Forelimb muscle (tissue), 1 donor: ENCODE measurements around the gene STX8. TPM values are rescaled to one million over a fixed set of nuclear protein-coding genes. Genes with fewer than 3 reads are reported as not detected.
"Not testable (repeated sequence)": the region's sequence is repeated elsewhere in the genome, so short reads cannot be mapped to it uniquely, and the experiment has no call there.

Experiments
- DNase-seq: peaks from one replicate; pipeline ENCODE4 v3.0.0-alpha.2; 2013; ENCODE audit warnings: low read depth
- polyA plus RNA-seq: library from polyadenylated mRNA; unstranded; fragments of 120-200 nt; gene quantifications from one replicate; pipeline ENCODE4 v1.2.1, GENCODE V29; 2013; ENCODE audit not compliant: insufficient read length

The STX8 gene
- polyA plus RNA-seq, 1 donor: 40.5 TPM

GRCh38 chr17:9509236-9509816, 66.3 kb downstream of the STX8 start:
- no peak for DNase-seq

GRCh38 chr17:9499041-9499440, 76.6 kb downstream of the STX8 start:
- no peak for DNase-seq

- DNase-seq: no peak
Observed at GRCh38 chr17:9498490-9498889, 77.1 kb downstream of the STX8 start.

GRCh38 chr17:9488556-9488955, 87.1 kb downstream of the STX8 start:
- DNase-seq: no peak

- DNase-seq: no peak
Observed at GRCh38 chr17:9487406-9487805, 88.2 kb downstream of the STX8 start.

- DNase-seq: no peak
Observed at GRCh38 chr17:9484789-9485188, 90.8 kb downstream of the STX8 start.

- no peak for DNase-seq
Observed at GRCh38 chr17:9479964-9480363, 95.7 kb downstream of the STX8 start.

- DNase-seq: no peak
Observed at GRCh38 chr17:9478889-9479288, 96.7 kb downstream of the STX8 start.

GRCh38 chr17:9475101-9475658, 100.4 kb downstream of the STX8 start:
- no peak for DNase-seq

- no peak for DNase-seq
Observed at GRCh38 chr17:9473711-9474110, 101.9 kb downstream of the STX8 start.

GRCh38 chr17:9472541-9472940, 103.1 kb downstream of the STX8 start:
- no peak for DNase-seq

- DNase-seq: no peak
Observed at GRCh38 chr17:9472094-9472493, 103.5 kb downstream of the STX8 start.

GRCh38 chr17:9470171-9470570, 105.4 kb downstream of the STX8 start:
- DNase-seq: no peak

GRCh38 chr17:9468937-9469336, 106.7 kb downstream of the STX8 start:
- DNase-seq: no peak

GRCh38 chr17:9468532-9468931, 107.1 kb downstream of the STX8 start:
- DNase-seq: no peak

GRCh38 chr17:9467518-9467917, 108.1 kb downstream of the STX8 start:
- DNase-seq: no peak

- no peak for DNase-seq
Observed at GRCh38 chr17:9465210-9465921, 110.3 kb downstream of the STX8 start.

- DNase-seq: no peak
Observed at GRCh38 chr17:9457005-9457404, 118.6 kb downstream of the STX8 start.

GRCh38 chr17:9456330-9456729, 119.3 kb downstream of the STX8 start:
- DNase-seq: no peak

GRCh38 chr17:9451934-9452333, 123.7 kb downstream of the STX8 start:
- DNase-seq: no peak

GRCh38 chr17:9447298-9447697, 128.3 kb downstream of the STX8 start:
- not testable (repeated sequence) for DNase-seq

GRCh38 chr17:9446528-9446927, 129.1 kb downstream of the STX8 start:
- DNase-seq: no peak

GRCh38 chr17:9445424-9445823, 130.2 kb downstream of the STX8 start:
- no peak for DNase-seq
